ENCODE measurements around the gene ADH5.

ADH5 gene

DNA sequence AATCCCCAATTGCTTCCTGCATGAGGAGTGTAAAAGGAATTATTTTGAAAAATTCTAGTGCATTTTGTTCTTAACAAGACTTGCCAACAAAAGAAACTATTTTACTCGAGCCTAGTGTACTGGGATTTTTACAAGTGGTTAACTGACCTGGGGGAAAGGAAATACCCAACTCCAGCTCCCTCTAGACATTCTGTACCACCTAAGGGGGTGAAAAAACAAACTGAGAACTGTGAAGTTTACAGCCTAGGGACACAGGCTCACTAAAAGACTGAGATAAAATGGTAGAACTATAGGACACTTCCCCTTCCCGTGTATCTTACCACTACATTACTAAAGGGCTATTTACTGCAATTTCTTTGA is 2.6 kb upstream of the ADH5 start:
- TF ChIP-seq, protein P1, sequence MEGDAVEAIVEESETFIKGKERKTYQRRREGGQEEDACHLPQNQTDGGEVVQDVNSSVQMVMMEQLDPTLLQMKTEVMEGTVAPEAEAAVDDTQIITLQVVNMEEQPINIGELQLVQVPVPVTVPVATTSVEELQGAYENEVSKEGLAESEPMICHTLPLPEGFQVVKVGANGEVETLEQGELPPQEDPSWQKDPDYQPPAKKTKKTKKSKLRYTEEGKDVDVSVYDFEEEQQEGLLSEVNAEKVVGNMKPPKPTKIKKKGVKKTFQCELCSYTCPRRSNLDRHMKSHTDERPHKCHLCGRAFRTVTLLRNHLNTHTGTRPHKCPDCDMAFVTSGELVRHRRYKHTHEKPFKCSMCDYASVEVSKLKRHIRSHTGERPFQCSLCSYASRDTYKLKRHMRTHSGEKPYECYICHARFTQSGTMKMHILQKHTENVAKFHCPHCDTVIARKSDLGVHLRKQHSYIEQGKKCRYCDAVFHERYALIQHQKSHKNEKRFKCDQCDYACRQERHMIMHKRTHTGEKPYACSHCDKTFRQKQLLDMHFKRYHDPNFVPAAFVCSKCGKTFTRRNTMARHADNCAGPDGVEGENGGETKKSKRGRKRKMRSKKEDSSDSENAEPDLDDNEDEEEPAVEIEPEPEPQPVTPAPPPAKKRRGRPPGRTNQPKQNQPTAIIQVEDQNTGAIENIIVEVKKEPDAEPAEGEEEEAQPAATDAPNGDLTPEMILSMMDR (IDR thresholded peaks at IDR 0.05), result no peak

DNA sequence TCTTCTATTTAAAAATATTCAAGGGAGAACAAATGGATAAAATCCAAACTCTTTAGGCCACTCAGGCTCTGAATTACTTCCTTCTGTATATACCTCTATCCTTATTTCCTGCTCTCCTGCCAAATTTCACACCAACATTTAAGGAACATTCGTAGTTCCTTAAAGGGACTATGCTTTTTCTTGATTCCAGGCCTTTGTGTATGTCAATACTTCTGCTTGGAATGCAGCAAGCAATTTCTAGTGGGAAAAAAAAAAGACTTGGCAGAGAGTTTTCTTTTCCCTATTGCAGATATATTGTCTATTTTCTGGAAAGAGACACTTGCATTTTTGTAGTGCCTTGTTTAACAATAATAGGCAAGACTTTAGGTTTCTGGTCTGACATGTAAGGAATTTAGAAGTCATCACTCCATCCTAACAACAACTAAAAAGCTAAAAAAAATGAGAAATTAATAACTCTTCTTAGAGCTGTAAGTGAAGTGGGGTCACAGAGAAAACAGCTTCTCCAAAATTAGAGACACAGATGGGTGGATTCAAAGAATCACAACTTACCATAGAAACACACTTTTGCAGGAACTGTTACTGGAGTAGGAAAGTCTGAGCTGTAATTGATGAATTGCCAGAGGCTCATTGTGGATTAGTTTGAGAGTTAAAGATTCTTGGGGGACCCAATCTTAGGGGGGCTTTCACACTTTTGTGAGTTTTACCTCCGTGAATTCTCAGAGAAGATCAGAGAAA is 2.1 kb upstream of the ADH5 start:
- TF ChIP-seq, protein P1 (IDR thresholded peaks at IDR 0.05), result no peak

DNA sequence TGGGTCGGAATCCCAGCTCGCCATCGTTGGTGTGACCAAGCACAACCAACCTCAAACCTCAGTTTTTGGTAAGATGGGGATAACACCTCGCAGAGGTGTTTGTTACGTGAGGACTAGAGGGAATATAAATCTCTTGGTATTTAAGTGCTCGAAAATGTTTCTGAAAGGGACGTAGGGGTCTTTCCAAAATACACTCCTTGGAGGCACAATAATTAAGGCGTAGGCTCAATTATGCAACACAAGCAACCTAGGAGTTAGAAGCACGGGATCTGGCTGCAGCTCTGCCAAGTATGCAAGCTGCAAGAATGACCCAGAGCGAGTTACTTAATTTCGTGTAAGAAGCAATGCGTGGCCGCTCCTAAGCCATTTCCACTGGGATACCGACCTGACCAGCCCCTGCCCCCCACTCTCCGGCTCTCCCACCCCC is 552 bp downstream of the ADH5 start:
- TF ChIP-seq, protein P1 (IDR thresholded peaks at IDR 0.05), result no peak

DNA sequence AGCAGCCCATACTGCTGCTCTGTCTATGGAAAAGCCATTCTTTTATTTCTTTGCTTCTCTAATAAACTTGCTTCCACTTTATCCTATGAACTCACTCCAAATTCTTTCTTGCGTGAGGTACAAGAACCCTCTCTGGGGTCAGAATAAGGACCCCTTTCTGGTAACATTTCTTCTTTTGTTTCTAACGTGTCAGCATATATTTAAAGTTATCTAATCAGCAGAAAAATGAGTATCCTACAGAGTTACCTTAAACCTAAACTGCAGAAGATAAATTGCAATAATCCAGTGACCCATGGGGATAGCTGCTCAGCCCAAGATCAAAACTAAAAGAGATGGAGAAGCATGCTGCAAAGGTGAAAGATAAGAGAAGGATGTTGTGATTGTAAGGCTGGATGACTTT is 4.0 kb downstream of the ADH5 start:
- TF ChIP-seq, protein P1 (IDR thresholded peaks at IDR 0.05), result no peak

DNA sequence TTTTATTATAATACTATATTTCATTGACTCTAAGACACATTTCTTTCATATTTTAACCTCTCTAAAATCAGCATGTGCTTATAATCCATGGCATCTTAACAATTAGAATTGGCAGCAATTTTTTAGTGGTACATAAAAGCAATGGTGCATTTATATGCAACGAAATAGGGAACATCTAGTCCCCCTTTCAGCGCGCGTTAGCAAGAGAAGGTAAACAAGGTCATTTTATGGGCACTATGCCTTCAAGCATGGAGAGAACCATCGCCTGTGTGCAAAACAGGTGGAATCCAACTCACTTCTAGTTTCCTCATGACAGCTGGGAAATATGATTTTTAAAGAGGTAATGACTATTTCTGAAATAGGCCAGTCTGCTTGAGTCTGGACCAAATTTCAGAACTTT is 6.4 kb downstream of the ADH5 start:
- TF ChIP-seq, protein P1 (IDR thresholded peaks at IDR 0.05), result no peak

DNA sequence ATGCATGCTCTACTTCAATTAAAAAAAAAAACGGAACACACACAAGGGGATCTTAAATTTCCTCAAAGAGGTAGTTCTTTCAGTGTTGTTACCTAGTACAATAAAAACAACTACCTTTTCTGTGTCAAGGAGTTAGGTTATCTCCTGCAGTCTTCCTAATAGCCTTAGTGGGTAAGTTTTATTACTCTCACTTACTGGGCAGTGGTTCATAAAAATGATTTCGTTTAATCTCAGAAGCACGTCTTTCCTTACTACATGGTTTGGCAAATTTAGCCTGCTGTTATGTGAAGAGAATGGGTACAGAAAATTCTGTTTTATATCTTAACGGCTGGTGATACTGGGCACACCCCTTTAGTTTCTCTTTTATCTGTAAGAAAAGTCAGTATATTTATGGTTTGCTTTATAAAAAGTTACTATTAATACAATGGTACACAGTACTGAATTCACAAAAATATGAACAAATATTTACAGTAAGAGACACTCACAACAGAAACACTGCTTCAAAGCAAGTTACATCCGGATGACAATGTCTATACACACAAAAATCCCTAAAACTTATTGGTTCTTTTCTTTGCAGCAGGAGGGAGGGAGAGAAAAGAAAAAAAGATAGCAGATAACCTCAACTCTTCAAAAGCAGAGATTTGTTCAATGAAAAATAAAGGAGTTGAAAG is 8.8 kb downstream of the ADH5 start:
- TF ChIP-seq, protein P1 (IDR thresholded peaks at IDR 0.05), result no peak

DNA sequence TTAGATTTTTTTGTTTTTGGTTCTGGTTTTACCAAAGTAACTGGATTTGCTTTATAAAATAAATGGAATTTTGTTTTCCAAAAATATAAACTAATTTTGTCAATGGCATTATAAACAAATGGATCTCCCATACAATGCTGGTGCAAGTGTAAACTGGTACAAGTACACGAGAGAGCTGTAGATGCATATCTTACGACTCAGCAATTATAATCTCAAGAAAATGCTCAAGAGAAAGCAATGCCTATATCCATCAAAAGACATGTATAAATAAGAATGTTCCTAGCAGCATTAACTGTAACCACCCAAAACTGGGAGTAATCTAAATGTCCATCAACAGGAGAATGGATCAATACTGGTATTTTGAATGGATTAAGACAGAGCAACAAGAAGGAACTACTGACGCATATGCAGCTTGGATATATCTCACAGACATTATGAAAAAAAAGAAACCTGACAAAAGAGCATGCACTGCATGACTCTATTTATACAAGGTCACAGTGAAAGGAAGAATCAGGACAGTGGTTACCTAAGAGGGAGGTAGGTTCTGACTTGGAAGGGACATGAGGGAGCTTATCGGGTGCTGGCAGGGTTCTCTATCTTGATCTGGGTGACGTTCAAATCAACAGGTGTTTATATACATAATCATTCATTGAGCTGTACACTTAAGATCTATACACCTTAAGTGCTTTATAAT is 9.5 kb downstream of the ADH5 start:
- TF ChIP-seq, protein P1 (IDR thresholded peaks at IDR 0.05), result no peak

Measured in LNCAP (cell line).